GM13976 (cell line): Measurements from ENCODE around the gene PIK3IP1.

ENCODE experiments used
- DNase-seq: peaks from one replicate; pipeline ENCODE4 v3.0.0; 2012; ENCODE audit warnings: low spot score
- in situ Hi-C: fragments of 300-500 bp; cut with MboI; formaldehyde crosslinking; loops from one replicate; pipeline ENCODE4 v1.12.0; 2022; ENCODE audit warnings: low sequenced_read_pairs, mixed read lengths, inconsistent platforms; ENCODE audit not compliant: unreplicated experiment
- TF ChIP-seq, protein P1 (sequence below): IDR thresholded peaks from 2 replicates; pipeline ENCODE4 v1.5.1; 2012; ENCODE audit warnings: borderline replicate concordance, mild to moderate bottlenecking; ENCODE audit not compliant: insufficient read depth; ENCODE audit errors: extremely low read depth, missing control alignments, control extremely low read depth

The PIK3IP1 gene

DNA sequence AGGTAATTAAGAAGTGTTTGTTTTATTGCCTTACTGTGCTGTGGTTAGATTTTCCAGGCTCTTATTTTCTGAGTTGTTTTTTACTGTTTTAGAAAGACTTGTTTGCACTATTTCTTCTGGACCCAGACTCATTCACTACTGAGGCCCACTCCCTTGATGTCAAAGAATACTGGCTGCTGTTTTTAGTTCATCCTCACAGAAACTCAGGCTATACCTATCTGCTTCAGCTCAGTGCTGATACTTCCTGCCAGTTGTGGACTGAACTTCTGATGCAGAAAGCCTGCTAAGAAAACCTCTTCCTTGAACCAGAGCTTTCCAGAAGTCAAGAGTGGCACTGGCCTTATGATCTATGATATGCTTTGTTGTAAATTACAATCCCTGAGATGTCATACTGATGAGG, 15.9 kb upstream of the PIK3IP1 start:
- in situ Hi-C loops: no loop called here
- TF ChIP-seq, protein P1, sequence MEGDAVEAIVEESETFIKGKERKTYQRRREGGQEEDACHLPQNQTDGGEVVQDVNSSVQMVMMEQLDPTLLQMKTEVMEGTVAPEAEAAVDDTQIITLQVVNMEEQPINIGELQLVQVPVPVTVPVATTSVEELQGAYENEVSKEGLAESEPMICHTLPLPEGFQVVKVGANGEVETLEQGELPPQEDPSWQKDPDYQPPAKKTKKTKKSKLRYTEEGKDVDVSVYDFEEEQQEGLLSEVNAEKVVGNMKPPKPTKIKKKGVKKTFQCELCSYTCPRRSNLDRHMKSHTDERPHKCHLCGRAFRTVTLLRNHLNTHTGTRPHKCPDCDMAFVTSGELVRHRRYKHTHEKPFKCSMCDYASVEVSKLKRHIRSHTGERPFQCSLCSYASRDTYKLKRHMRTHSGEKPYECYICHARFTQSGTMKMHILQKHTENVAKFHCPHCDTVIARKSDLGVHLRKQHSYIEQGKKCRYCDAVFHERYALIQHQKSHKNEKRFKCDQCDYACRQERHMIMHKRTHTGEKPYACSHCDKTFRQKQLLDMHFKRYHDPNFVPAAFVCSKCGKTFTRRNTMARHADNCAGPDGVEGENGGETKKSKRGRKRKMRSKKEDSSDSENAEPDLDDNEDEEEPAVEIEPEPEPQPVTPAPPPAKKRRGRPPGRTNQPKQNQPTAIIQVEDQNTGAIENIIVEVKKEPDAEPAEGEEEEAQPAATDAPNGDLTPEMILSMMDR: no peak
- no peak for DNase-seq

DNA sequence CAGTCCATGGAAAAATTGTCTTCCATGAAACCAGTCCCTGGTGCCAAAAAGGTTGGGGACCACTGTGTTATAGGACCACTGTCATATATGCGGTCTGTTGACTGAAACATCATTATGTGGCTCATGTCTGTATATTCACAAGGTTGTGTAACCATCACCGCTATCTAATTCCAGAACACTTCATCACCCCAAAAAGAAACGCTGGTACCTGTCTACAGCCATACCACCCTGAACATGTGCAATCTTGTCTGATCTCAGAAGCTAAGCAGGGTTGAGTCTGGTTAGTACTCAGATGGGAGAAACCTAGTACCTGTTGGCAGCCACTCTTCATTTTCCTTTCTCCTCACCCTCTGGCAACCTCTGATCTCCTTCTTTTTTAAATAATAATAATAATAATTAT, 12.9 kb upstream of the PIK3IP1 start:
- DNase-seq: no peak
- in situ Hi-C loops: no loop called here
- TF ChIP-seq, protein P1: no peak

DNA sequence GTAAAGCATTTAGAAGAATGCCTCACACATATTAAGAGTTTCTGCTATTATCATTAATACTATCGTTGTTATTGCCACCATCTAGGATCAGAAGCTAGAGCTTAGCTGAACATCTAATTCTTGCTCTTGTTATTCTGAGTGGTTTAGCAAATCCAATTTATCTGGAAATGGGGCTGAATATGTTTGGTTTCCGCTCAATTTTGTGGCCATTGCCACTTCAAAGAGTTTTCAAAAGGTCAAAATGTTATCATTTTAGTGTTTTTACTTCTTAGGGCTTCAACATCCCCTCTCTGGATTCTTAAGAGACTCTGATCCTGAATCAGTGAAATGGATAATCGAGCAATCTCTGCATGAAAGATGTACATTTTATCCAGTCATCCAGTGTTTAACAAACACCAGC, 10.2 kb upstream of the PIK3IP1 start:
- no peak for DNase-seq
- in situ Hi-C loops: no loop called here

DNA sequence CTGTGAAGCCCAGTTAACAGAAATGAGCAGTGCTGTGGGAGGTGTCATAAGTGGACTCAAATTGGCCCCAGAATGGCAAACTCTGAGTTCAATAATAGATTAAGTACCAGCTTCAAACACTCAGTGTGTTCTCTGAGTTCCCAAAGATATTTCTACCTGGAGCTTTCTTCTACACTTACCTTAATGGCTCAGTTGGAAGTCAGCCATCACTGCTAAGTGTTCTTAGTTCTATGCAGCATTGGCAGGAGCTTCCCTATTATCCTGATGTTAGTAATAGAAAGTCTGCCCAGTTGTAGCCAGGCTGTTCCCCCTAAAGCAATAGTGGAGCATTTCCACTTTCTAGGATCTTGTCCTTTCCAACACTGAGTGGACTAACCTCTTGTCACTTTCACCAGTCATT, 9.7 kb upstream of the PIK3IP1 start:
- DNase-seq: no peak

More for the DNA sequence above, 10.2 kb upstream of the PIK3IP1 start:
- TF ChIP-seq, protein P1: no peak

DNA sequence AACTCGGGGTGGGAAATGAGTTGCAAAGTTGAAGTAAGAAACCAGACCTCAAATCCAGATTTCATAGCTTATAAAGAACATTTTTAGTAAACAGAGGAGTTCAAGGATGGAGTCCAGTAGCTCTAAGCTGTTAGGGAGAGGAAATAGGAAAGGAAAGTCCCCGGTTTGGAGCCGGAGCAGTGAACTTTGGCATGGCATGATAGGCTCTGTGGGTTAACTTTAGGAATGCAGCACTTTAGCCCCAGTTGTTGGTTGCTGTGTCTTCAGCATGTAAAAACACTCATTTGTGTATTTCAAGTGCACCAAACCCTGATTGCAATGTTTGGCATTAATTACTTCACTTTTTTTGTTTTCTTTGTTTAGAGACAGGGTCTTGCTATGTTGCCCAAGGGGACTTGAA, 8.6 kb upstream of the PIK3IP1 start:
- in situ Hi-C loops: no loop called here
- TF ChIP-seq, protein P1: no peak
- no peak for DNase-seq

More for the DNA sequence above, 9.7 kb upstream of the PIK3IP1 start:
- in situ Hi-C loops: no loop called here
- TF ChIP-seq, protein P1: no peak

DNA sequence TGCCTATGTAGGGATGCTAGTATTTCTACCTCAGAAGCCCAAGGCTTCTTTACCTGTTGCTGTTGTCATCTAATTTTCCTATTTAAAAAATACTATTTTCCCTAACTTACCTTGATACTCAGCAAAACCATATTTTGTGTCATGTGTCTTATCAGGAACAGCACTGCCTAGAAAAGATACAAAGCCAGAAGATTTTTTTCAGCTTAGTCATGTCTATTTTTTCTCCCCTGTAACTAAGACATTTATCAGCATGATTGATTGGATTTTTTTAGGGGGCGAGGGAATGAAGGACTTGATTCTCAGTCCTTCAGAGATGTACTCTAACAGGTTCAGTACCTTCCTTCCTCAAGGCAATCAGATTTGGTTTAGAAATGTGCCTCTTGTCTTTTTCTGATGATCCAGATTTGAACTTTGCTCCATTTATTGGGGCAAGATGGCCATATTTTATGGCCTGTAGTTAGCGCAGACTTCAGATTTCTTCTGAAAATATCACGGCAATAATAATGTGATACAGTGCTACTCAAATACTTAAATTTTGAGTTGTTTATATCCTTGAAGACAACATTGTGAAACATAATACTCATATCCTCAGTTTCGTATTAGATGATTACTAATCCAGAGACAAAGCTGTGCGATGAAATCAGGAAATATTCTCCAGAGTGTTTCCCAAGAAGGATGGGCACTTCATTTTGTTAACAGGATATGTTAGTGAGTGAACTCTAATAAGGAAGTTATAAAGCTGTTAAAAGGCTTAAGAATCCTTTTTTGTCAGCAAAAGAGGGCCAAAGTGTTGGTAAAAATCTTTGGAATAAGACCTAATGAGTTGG, 3.8 kb upstream of the PIK3IP1 start:
- in situ Hi-C loops: no loop called here
- TF ChIP-seq, protein P1: no peak
- DNase-seq: no peak

DNA sequence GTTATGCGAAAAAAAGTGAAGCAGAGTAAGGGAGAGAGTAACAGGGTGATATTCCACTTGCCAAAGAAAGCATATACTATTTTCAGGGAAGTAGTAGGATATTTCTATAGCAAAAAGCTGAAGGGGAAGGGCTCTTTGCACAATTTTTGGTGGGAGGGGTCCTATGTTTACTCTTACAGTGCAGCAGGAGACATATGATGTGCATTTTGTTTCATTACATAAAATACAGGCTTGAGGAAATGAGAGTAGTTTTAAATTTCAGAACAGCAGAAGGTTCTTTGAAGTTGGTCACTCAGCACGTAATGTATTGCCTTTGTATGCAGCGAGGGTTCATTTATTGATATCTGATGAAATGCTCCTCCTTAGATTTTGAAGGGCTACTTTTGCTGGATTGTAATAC, 3.1 kb upstream of the PIK3IP1 start:
- DNase-seq: no peak
- in situ Hi-C loops: no loop called here
- TF ChIP-seq, protein P1: no peak
